H1 (cell line): ENCODE measurements around the gene SLC12A7. TPM values are rescaled to one million over a fixed set of nuclear protein-coding genes. Genes with fewer than 3 reads are reported as not detected.

ENCODE experiments used
- CTCF ChIA-PET: fragments of 300-600 bp; sonication (Branson Sonifier 250); formaldehyde crosslinking; loops from one replicate; lab custom pipeline; 2021; ENCODE audit not compliant: partially characterized antibody; lab: Charles Lee
- POLR2A ChIA-PET: fragments of 300-600 bp; sonication (Branson Sonifier 250); formaldehyde crosslinking; loops from one replicate; lab custom pipeline; 2021; ENCODE audit warnings: inconsistent platforms; ENCODE audit not compliant: partially characterized antibody; lab: Charles Lee
- DNase-seq, 2 experiments: peaks; one replicate each; pipeline versions ENCODE4 v3.0.0 to v3.0.0-alpha.2; 2010 to 2022; ENCODE audit warnings: low spot score in 2 of 2, low read depth in 1 of 2, mixed read lengths in 1 of 2
- FAIRE-seq: peaks from 2 replicates; lab custom pipeline; 2011; peaks lifted over from hg19 to GRCh38; lab: Jason Lieb, UNC
- H2AFZ ChIP-seq: 2 replicates; pipeline ENCODE4 v1.8.1; 2012; ENCODE audit warnings: low read length, inconsistent platforms
- H2AK5ac ChIP-seq: 2 replicates; pipeline ENCODE4 v1.6.1; 2013; ENCODE audit warnings: low read depth, low read length
- H2BK120ac ChIP-seq: replicated peaks from 2 replicates; pipeline ENCODE3; 2013; ENCODE audit warnings: low read depth, low read length, inconsistent platforms
- H2BK12ac ChIP-seq: 2 replicates; pipeline ENCODE4 v1.6.1; 2013; ENCODE audit warnings: low read depth, low read length
- H2BK15ac ChIP-seq: 2 replicates; pipeline ENCODE4 v1.6.1; 2013; ENCODE audit warnings: low read length
- H2BK20ac ChIP-seq: 2 replicates; pipeline ENCODE4 v1.6.1; 2013; ENCODE audit warnings: low read length
- H2BK5ac ChIP-seq: 2 replicates; pipeline ENCODE4 v1.6.1; 2013; ENCODE audit warnings: low read depth, low read length
- H3K14ac ChIP-seq: 2 replicates; pipeline ENCODE4 v1.6.1; 2013; ENCODE audit warnings: inconsistent platforms; ENCODE audit not compliant: insufficient read length
- H3K18ac ChIP-seq: 2 replicates; pipeline ENCODE4 v1.6.1; 2013; ENCODE audit warnings: low read length; ENCODE audit errors: extremely low read depth
- H3K23ac ChIP-seq: 2 replicates; pipeline ENCODE4 v1.6.1; 2013; ENCODE audit warnings: inconsistent platforms; ENCODE audit not compliant: insufficient read length
- H3K23me2 ChIP-seq: 2 replicates; pipeline ENCODE4 v1.6.1; 2013; ENCODE audit warnings: low read depth, low read length
- H3K27ac ChIP-seq: 2 replicates; pipeline ENCODE4 v1.6.1; 2011; ENCODE audit warnings: low read depth, low read length, inconsistent platforms
- H3K27me3 ChIP-seq, 4 experiments: replicated peaks in 1 of 4; 1 replicate in 1 of 4; 2 replicates in 3 of 4; pipeline versions ENCODE4 v1.6.1 to v1.8.1; 2011 to 2013; ENCODE audit warnings: low read length in 3 of 4, mild to moderate bottlenecking in 3 of 4, inconsistent platforms in 2 of 4, mixed read lengths in 2 of 4, moderate library complexity in 1 of 4; ENCODE audit not compliant: control insufficient read depth in 3 of 4, insufficient read depth in 3 of 4; ENCODE audit errors: extremely low read depth in 1 of 4
- H3K36me3 ChIP-seq, 4 experiments: 2 replicates each; pipeline versions ENCODE4 v1.6.1 to v1.8.1; 2011 to 2013; ENCODE audit warnings: mild to moderate bottlenecking in 4 of 4, low read length in 3 of 4, moderate library complexity in 2 of 4, control low read depth in 1 of 4, inconsistent platforms in 1 of 4; ENCODE audit not compliant: insufficient read depth in 4 of 4, control insufficient read depth in 2 of 4
- H3K4ac ChIP-seq: replicated peaks from 2 replicates; pipeline ENCODE3; 2013; ENCODE audit warnings: low read length, low read depth, mixed read lengths, inconsistent platforms; ENCODE audit not compliant: insufficient read length
- H3K4me1 ChIP-seq, 4 experiments: replicated peaks in 1 of 4; 1 replicate in 1 of 4; 2 replicates in 3 of 4; pipeline versions ENCODE4 v1.6.1 to v1.8.1; 2011 to 2013; ENCODE audit warnings: low read length in 3 of 4, inconsistent platforms in 2 of 4, mixed read lengths in 1 of 4; ENCODE audit not compliant: insufficient read depth in 4 of 4, control insufficient read depth in 3 of 4
- H3K4me2 ChIP-seq, 2 experiments: 2 replicates each; pipeline versions ENCODE4 v1.6.1 to v1.8.1; 2011 to 2013; ENCODE audit warnings: low read depth in 2 of 2, low read length in 2 of 2, control low read depth in 1 of 2, inconsistent platforms in 1 of 2, mild to moderate bottlenecking in 1 of 2; ENCODE audit not compliant: insufficient read depth in 1 of 2
- H3K4me3 ChIP-seq, 4 experiments: fragments of 200-600, 300-600 bp in 1 of 4; sonication (generic), shearing (Covaris generic), sonication (Bioruptor Twin) in 1 of 4; 2 replicates each; pipeline versions ENCODE4 v1.5.1 to v1.8.1; 2011 to 2016; ENCODE audit warnings: low read length in 4 of 4, low read depth in 3 of 4, control low read depth in 2 of 4, inconsistent platforms in 2 of 4, mild to moderate bottlenecking in 2 of 4, mixed read lengths in 1 of 4, moderate library complexity in 1 of 4; ENCODE audit not compliant: insufficient read depth in 2 of 4; ENCODE audit errors: extremely low read depth in 1 of 4
- H3K56ac ChIP-seq: replicated peaks from 2 replicates; pipeline ENCODE3; 2013; ENCODE audit warnings: low read depth, mild to moderate bottlenecking, mixed read lengths, low read length, inconsistent platforms; ENCODE audit not compliant: insufficient read length
- H3K79me1 ChIP-seq: 2 replicates; pipeline ENCODE4 v1.6.1; 2013; ENCODE audit warnings: low read depth, low read length, control low read depth
- H3K79me2 ChIP-seq, 2 experiments: 2 replicates each; pipeline versions ENCODE4 v1.6.1 to v1.8.1; 2012 to 2013; ENCODE audit warnings: low read length in 2 of 2, mild to moderate bottlenecking in 2 of 2, inconsistent platforms in 1 of 2; ENCODE audit not compliant: insufficient read depth in 2 of 2, control insufficient read depth in 1 of 2
- H3K9ac ChIP-seq, 4 experiments: replicated peaks in 1 of 4; 1 replicate in 1 of 4; 2 replicates in 3 of 4; pipeline versions ENCODE4 v1.6.1 to v1.8.1; 2011 to 2013; ENCODE audit warnings: low read depth in 3 of 4, low read length in 3 of 4, control low read depth in 2 of 4, mild to moderate bottlenecking in 2 of 4, moderate library complexity in 2 of 4, inconsistent platforms in 1 of 4; ENCODE audit errors: extremely low read depth in 1 of 4
- H3K9me3 ChIP-seq, 2 experiments: 2 replicates each; pipeline versions ENCODE4 v1.6.1 to v1.8.1; 2012 to 2013; ENCODE audit warnings: mild to moderate bottlenecking in 2 of 2, moderate library complexity in 2 of 2, control low read depth in 1 of 2, inconsistent platforms in 1 of 2, low read depth in 1 of 2, low read length in 1 of 2, mixed read lengths in 1 of 2; ENCODE audit not compliant: insufficient read depth in 2 of 2
- H4K20me1 ChIP-seq, 2 experiments: replicated peaks in 1 of 2; 2 replicates each; pipeline versions ENCODE3 to v1.8.1; 2011 to 2013; ENCODE audit warnings: inconsistent platforms in 2 of 2, low read length in 2 of 2, mild to moderate bottlenecking in 1 of 2; ENCODE audit not compliant: insufficient read depth in 2 of 2, control insufficient read depth in 1 of 2
- H4K5ac ChIP-seq: 2 replicates; pipeline ENCODE4 v1.6.1; 2013; ENCODE audit warnings: low read length, low read depth, mixed read lengths, inconsistent platforms; ENCODE audit not compliant: insufficient read length
- H4K8ac ChIP-seq: 2 replicates; pipeline ENCODE4 v1.8.0; 2013; ENCODE audit warnings: mild to moderate bottlenecking, moderate library complexity, low read length, inconsistent platforms; ENCODE audit not compliant: insufficient read depth; ENCODE audit errors: extremely low read depth
- H4K91ac ChIP-seq: replicated peaks from 2 replicates; pipeline ENCODE3; 2013; ENCODE audit warnings: low read length, mixed read lengths, inconsistent platforms; ENCODE audit not compliant: insufficient read length
- ASH2L ChIP-seq: fragments of 200-600, 300-600 bp; sonication (generic); IDR thresholded peaks from one replicate; pipeline ENCODE4 v1.7.1; 2017; ENCODE audit warnings: low read length
- BRCA1 ChIP-seq: IDR thresholded peaks from 2 replicates; pipeline ENCODE4 v1.6.1; 2012; ENCODE audit warnings: low read depth, low read length, improper control_type of control experiment
- CBX8 ChIP-seq: fragments of 300-800, 300-1000 bp; sonication (generic); IDR thresholded peaks from 2 replicates; pipeline ENCODE4 v1.7.1; 2016; ENCODE audit warnings: low read depth, low read length, borderline replicate concordance
- HDAC2 ChIP-seq, 2 experiments: fragments of 300-600 bp in 1 of 2; sonication (generic) in 1 of 2; IDR thresholded peaks; 2 replicates each; pipeline ENCODE4 v1.6.1; 2011 to 2012; ENCODE audit warnings: low read depth in 2 of 2, low read length in 2 of 2, mild to moderate bottlenecking in 2 of 2, moderate library complexity in 2 of 2, borderline replicate concordance in 1 of 2, inconsistent platforms in 1 of 2
- HDAC6 ChIP-seq: IDR thresholded peaks from one replicate; pipeline ENCODE4 v1.7.1; 2012; ENCODE audit warnings: low read depth, mild to moderate bottlenecking, inconsistent platforms, low read length, moderate library complexity
- KDM4A ChIP-seq: IDR thresholded peaks from one replicate; pipeline ENCODE4 v1.7.1; 2012; ENCODE audit warnings: low read depth, mild to moderate bottlenecking, moderate library complexity, low read length, inconsistent platforms; ENCODE audit not compliant: severe bottlenecking
- MAFK ChIP-seq: IDR thresholded peaks from 2 replicates; pipeline ENCODE4 v1.6.1; 2012; ENCODE audit warnings: low read depth, mild to moderate bottlenecking, improper control_type of control experiment, low read length
- POLR2A ChIP-seq, 2 experiments: IDR thresholded peaks; 1 replicate in 1 of 2; 2 replicates in 1 of 2; pipeline ENCODE4 v1.6.1; 2011; ENCODE audit warnings: low read depth in 2 of 2, low read length in 2 of 2, mild to moderate bottlenecking in 2 of 2; ENCODE audit errors: control extremely low read depth in 1 of 2
- RXRA ChIP-seq: IDR thresholded peaks from 2 replicates; pipeline ENCODE4 v1.6.1; 2011; ENCODE audit warnings: low read depth, mild to moderate bottlenecking, low read length, moderate library complexity; ENCODE audit not compliant: insufficient read depth
- SP1 ChIP-seq: IDR thresholded peaks from 2 replicates; pipeline ENCODE4 v1.6.1; 2011; ENCODE audit warnings: low read depth, low read length
- SP2 ChIP-seq: IDR thresholded peaks from 2 replicates; pipeline ENCODE4 v1.6.1; 2012; ENCODE audit warnings: mild to moderate bottlenecking, low read length, inconsistent platforms
- TAF1 ChIP-seq: IDR thresholded peaks from 2 replicates; pipeline ENCODE4 v1.6.1; 2011; ENCODE audit warnings: mild to moderate bottlenecking, low read depth, low read length
- TEAD4 ChIP-seq: IDR thresholded peaks from 2 replicates; pipeline ENCODE4 v1.6.1; 2012; ENCODE audit warnings: low read depth, low read length, inconsistent platforms, mixed read lengths
- USF2 ChIP-seq: IDR thresholded peaks from 2 replicates; pipeline ENCODE4 v1.6.1; 2011; ENCODE audit warnings: low read length, improper control_type of control experiment
- WGBS, 2 experiments: shearing (Covaris generic) in 1 of 2; methylation state at CpG; one replicate each; pipeline versions ENCODE4 v1.1.6 to v1.1.7; 2013 to 2015; ENCODE audit warnings: low lambda C conversion rate in 2 of 2, mixed read lengths in 2 of 2, inconsistent platforms in 1 of 2, low coverage in 1 of 2, missing lambda C conversion rate in 1 of 2; ENCODE audit not compliant: insufficient replicate concordance in 2 of 2, insufficient coverage in 1 of 2, insufficient read length in 1 of 2; ENCODE audit errors: extremely low coverage in 1 of 2, missing lambda C conversion rate in 1 of 2; 5-methylcytosine and 5-hydroxymethylcytosine counted together
- polyA plus RNA-seq, 7 experiments: library from polyadenylated mRNA; depleted of rRNA in 3 of 7; stranded (reverse) in 5 of 7; unstranded in 2 of 7; fragments of >200 nt in 5 of 7; fragments of 200-250 nt in 2 of 7; gene quantifications; 1 replicate in 5 of 7; 2 replicates in 1 of 7; 4 replicates in 1 of 7; pipeline versions ENCODE4 v1.2.1 to v1.2.3, GENCODE V29; 2011 to 2013; ENCODE audit warnings: missing spikeins in 2 of 7, mixed read lengths in 2 of 7
- total RNA-seq: library from RNA; stranded (reverse); fragmentation: NEBNext Ultra II Directional; extraction: Animal tissue kit (Norgen Biotek cat#: 25700); gene quantifications from 2 replicates; pipeline ENCODE4 v1.2.1, GENCODE V29; 2021

Gene SLC12A7
- total and polyA plus RNA-seq, 2 of the 8 experiments (the other 6 are each of a cell fraction or from before 2014, with no cell fraction given), result 23.5 to 39.7 TPM

- Histone ChIP-seq H4K91ac (no peak overlapping the region), H3K4ac (no peak overlapping the region)
- TF ChIP-seq BRCA1, result no peak
- TF ChIP-seq SP1, result no peak
- TF ChIP-seq KDM4A, result no peak
- TF ChIP-seq TEAD4, result no peak
- TF ChIP-seq SP2, result no peak
- no peak for TF ChIP-seq ASH2L
- TF ChIP-seq POLR2A (IDR thresholded peaks at IDR 0.05; ENCODE audit: control extremely low read depth in 1 of 2, low read depth in 2 of 2, low read length in 2 of 2), result no peak
- no peak for TF ChIP-seq TAF1
- no peak for TF ChIP-seq MAFK
- no peak for TF ChIP-seq HDAC2 (IDR thresholded peaks at IDR 0.05; ENCODE audit: borderline replicate concordance in 1 of 2, low read depth in 2 of 2, low read length in 2 of 2)
- TF ChIP-seq USF2, result no peak
- TF ChIP-seq CBX8, result no peak
- no peak for TF ChIP-seq HDAC6
- TF ChIP-seq RXRA, result no peak
Observed at GRCh38 chr5:1085391-1085790, 26.5 kb downstream of the SLC12A7 start.

More at GRCh38 chr5:1085391-1085790, 26.5 kb downstream of the SLC12A7 start:
- no peak overlapping the region for H3K56ac ChIP-seq
- no peak overlapping the region for H2BK15ac ChIP-seq
- no peak overlapping the region for H2AK5ac ChIP-seq
- no peak overlapping the region for H2BK12ac ChIP-seq
- no peak overlapping the region for H3K18ac ChIP-seq
- no peak overlapping the region for H2BK20ac ChIP-seq
- H3K4me3 ChIP-seq, result no peak overlapping the region
- no peaks in the 10 kb centered on the region for H3K23me2 ChIP-seq
- H3K36me3 ChIP-seq, result peaks cover 0 to 53% (median 14%) of the 10 kb centered on the region in 4 experiments; a peak in 5 of 8 replicates
- H3K9me3 ChIP-seq, result no peaks in the 10 kb centered on the region
- no peak overlapping the region for H2AFZ ChIP-seq
- H2BK5ac ChIP-seq, result no peak overlapping the region
- H3K79me2 ChIP-seq, result no peaks in the 10 kb centered on the region
- no peaks in the 10 kb centered on the region for H3K4me1 ChIP-seq
- CTCF ChIA-PET, result no interaction called here
- no peak overlapping the region for H3K14ac ChIP-seq
- H3K27ac ChIP-seq, result no peak overlapping the region
- FAIRE-seq, result no peak
- H4K20me1 ChIP-seq, result peaks cover 0 to 7% of the 10 kb centered on the region in 2 experiments
- H3K79me1 ChIP-seq, result peaks cover 3% of the 10 kb centered on the region
- WGBS, 2 experiments, result 95% methylated on average over 31 of the region's 39 CpGs; no CpG with 5 or more reads in 1 of the 2 experiments
- no peak overlapping the region for H3K9ac ChIP-seq
- no peak overlapping the region for H3K4me2 ChIP-seq
- H3K23ac ChIP-seq, result no peak overlapping the region
- H4K5ac ChIP-seq, result no peak overlapping the region
- DNase-seq, result no peak
- H2BK120ac ChIP-seq, result no peak overlapping the region
- no peak overlapping the region for H4K8ac ChIP-seq
- POLR2A ChIA-PET, result interaction anchor here (1.4 kb wide), 1 partner anchor 10 kb away, joined by 3 read pairs; no protein-coding TSS in a partner anchor
- H3K27me3 ChIP-seq, result no peaks in the 10 kb centered on the region
